NCI-H2196 treated with DMSO at 0.1 percent for 48 hours (cell line): ENCODE measurements around the gene PARP14.
A peak's percentile ranks its signal among the peaks of the same experiment; 100 is the strongest.
"Not testable (repeated sequence)": the region's sequence is repeated elsewhere in the genome, so short reads cannot be mapped to it uniquely, and the experiment has no call there.

Experiments used
- DNase-seq: peaks from one replicate; lab custom pipeline; 2025; ENCODE audit not compliant: unreplicated experiment; lab: John Stamatoyannopoulos, UW

PARP14 gene, protein sequence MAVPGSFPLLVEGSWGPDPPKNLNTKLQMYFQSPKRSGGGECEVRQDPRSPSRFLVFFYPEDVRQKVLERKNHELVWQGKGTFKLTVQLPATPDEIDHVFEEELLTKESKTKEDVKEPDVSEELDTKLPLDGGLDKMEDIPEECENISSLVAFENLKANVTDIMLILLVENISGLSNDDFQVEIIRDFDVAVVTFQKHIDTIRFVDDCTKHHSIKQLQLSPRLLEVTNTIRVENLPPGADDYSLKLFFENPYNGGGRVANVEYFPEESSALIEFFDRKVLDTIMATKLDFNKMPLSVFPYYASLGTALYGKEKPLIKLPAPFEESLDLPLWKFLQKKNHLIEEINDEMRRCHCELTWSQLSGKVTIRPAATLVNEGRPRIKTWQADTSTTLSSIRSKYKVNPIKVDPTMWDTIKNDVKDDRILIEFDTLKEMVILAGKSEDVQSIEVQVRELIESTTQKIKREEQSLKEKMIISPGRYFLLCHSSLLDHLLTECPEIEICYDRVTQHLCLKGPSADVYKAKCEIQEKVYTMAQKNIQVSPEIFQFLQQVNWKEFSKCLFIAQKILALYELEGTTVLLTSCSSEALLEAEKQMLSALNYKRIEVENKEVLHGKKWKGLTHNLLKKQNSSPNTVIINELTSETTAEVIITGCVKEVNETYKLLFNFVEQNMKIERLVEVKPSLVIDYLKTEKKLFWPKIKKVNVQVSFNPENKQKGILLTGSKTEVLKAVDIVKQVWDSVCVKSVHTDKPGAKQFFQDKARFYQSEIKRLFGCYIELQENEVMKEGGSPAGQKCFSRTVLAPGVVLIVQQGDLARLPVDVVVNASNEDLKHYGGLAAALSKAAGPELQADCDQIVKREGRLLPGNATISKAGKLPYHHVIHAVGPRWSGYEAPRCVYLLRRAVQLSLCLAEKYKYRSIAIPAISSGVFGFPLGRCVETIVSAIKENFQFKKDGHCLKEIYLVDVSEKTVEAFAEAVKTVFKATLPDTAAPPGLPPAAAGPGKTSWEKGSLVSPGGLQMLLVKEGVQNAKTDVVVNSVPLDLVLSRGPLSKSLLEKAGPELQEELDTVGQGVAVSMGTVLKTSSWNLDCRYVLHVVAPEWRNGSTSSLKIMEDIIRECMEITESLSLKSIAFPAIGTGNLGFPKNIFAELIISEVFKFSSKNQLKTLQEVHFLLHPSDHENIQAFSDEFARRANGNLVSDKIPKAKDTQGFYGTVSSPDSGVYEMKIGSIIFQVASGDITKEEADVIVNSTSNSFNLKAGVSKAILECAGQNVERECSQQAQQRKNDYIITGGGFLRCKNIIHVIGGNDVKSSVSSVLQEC (N-terminal part only)

GRCh38 chr3:122680475-122681283 is at the start of gene PARP14:
Gene PARP14, plus strand, starts transcription at chr3:122680839. Its CDS starts 45 bp downstream, at chr3:122680884.
- peak; percentile 53 for DNase-seq

DNA sequence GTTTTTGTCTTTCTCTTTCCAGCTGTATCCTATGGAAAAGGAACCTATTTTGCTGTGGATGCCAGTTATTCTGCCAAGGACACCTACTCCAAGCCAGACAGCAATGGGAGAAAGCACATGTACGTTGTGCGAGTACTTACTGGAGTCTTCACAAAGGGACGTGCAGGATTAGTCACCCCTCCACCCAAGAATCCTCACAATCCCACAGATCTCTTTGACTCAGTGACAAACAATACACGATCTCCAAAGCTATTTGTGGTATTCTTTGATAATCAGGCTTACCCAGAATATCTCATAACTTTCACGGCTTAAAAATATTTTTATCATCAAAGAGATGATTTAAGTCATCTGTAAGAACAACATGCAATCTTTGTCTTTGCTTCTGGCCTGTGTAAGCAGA is 44.9 kb upstream of the PARP14 start:
- no peak for DNase-seq

DNA sequence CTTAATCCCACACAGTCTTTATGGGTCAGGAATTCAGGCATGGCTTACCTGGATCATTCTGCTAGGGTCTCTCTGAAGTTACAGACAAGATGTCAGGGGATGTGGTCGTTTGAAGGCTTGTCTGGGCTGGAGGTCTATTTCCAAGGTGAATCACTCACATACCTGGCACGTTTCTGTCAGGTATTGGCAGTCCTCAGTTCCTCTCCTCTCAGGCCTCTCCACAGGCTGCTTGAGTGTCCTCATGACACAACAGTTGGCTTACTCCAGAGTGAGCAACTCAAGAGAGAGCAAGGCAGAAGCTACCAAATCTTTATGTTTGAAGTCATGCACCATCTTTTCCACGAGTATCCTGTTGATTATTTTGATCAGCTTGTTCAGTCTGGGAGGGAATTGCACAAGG is 43.9 kb upstream of the PARP14 start:
- no peak for DNase-seq

GRCh38 chr3:122640437-122640999 is 40.1 kb upstream of the PARP14 start:
- no peak for DNase-seq

- DNase-seq, result no peak
Observed at GRCh38 chr3:122642935-122643334, 37.7 kb upstream of the PARP14 start.

- no peak for DNase-seq
Observed at GRCh38 chr3:122646146-122646988, 34.3 kb upstream of the PARP14 start.

DNA sequence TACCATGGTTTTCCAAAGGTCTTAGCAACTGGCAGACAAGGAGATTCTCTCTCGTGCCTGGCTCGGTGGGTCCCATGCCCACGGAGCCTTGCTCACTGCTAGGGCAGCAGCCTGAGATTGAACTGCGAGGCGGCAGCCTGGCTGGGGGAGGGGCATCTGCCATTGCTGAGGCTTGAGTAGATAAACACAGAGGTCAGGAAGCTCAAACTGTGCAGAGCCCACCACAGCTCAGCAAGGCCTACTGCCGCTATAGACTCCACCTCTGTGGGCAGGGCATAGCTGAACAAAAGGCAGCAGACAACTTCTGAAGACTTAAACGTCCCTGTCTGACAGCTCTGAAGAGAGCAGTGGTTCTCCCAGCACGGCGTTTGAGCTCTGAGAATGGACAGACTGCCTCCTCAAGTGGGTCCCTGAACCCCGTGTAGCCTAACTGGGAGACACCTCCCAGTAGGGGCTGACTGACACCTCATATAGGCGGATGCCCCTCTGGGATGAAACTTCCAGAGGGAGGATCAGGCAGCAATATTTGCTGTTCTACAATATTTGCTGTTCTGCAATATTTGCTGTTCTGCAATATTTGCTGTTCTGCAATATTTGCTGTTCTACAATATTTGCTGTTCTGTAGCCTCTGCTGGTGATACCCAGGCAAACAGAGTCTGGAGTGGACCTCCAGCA is 29.3 kb upstream of the PARP14 start:
- not testable (repeated sequence) for DNase-seq

GRCh38 chr3:122651962-122652361 is 28.7 kb upstream of the PARP14 start:
- DNase-seq, result not testable (repeated sequence)

DNA sequence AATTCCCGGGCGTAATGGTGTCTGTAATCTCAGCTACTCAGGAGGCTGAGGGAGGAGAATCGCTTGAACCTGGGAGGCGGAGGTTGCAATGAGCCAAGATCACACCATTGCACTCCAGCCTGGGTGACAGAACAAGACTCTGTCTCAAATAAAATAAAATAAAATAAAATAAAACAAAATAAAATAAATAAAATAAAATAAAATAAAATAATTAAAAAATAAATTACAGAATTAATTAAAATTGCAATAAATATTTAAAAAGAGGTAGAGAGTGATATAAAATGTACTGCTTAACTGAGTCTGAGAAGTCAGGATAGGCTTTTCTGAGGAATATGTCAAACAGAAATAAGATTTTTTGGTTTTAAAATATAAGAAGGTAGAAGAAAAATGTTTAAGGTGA is 22.3 kb upstream of the PARP14 start:
- not testable (repeated sequence) for DNase-seq

GRCh38 chr3:122660297-122660974 is 20.2 kb upstream of the PARP14 start:
- DNase-seq, result no peak

GRCh38 chr3:122661633-122662032 is 19.0 kb upstream of the PARP14 start:
- DNase-seq, result no peak

GRCh38 chr3:122662505-122662904 is 18.1 kb upstream of the PARP14 start:
- DNase-seq, result no peak

GRCh38 chr3:122665226-122665786 is 15.3 kb upstream of the PARP14 start:
- DNase-seq, result no peak

- DNase-seq, result no peak
Observed at GRCh38 chr3:122665881-122666280, 14.8 kb upstream of the PARP14 start.

- no peak for DNase-seq
Observed at GRCh38 chr3:122668930-122669730, 11.5 kb upstream of the PARP14 start.

- DNase-seq, result no peak
Observed at GRCh38 chr3:122671553-122671952, 9.1 kb upstream of the PARP14 start.

GRCh38 chr3:122674339-122674738 is 6.3 kb upstream of the PARP14 start:
- no peak for DNase-seq
